Duodenal mucosa (tissue), 2 donors: ENCODE results near the gene YEATS4.

Experiments
- H3K27ac ChIP-seq: one replicate; pipeline ENCODE4 v1.7.0; 2013; ENCODE audit warnings: low read depth, low read length
- H3K27me3 ChIP-seq, 2 donors: one replicate each; pipeline ENCODE4 v1.7.0; 2013; ENCODE audit warnings: low read length in 2 of 2, control low read depth in 1 of 2; ENCODE audit not compliant: insufficient read depth in 2 of 2, control insufficient read depth in 1 of 2
- H3K36me3 ChIP-seq, 2 donors: one replicate each; pipeline ENCODE4 v1.7.0; 2013; ENCODE audit warnings: low read length in 2 of 2, control low read depth in 1 of 2; ENCODE audit not compliant: insufficient read depth in 2 of 2, control insufficient read depth in 1 of 2
- H3K4me1 ChIP-seq, 2 donors: one replicate each; pipeline ENCODE4 v1.7.0; 2013; ENCODE audit warnings: low read length in 2 of 2, control low read depth in 1 of 2; ENCODE audit not compliant: insufficient read depth in 2 of 2, control insufficient read depth in 1 of 2
- H3K4me3 ChIP-seq, 2 donors: one replicate each; pipeline ENCODE4 v1.7.0; 2013; ENCODE audit warnings: low read length in 2 of 2, low read depth in 1 of 2
- H3K9ac ChIP-seq, 2 donors: one replicate each; pipeline ENCODE4 v1.7.0; 2013; ENCODE audit warnings: low read length in 2 of 2, low read depth in 1 of 2
- H3K9me3 ChIP-seq, 2 donors: one replicate each; pipeline ENCODE4 v1.7.0; 2013; ENCODE audit warnings: low read length in 2 of 2, control low read depth in 1 of 2; ENCODE audit not compliant: control insufficient read depth in 1 of 2

The YEATS4 gene

GRCh38 chr12:69406217-69406616 is 46.7 kb downstream of the YEATS4 start:
- Histone ChIP-seq H3K9me3 (no peaks in the 10 kb centered on the region), H3K9ac (no peak overlapping the region), H3K27ac (no peak overlapping the region), H3K27me3 (no peaks in the 10 kb centered on the region), H3K36me3 (no peaks in the 10 kb centered on the region), H3K4me1 (no peaks in the 10 kb centered on the region), H3K4me3 (no peak overlapping the region)

GRCh38 chr12:69410571-69410970 is 51.0 kb downstream of the YEATS4 start:
- no peak overlapping the region for H3K27ac ChIP-seq
- no peaks in the 10 kb centered on the region for H3K9me3 ChIP-seq
- no peak overlapping the region for H3K4me3 ChIP-seq
- H3K27me3 ChIP-seq = no peaks in the 10 kb centered on the region
- no peaks in the 10 kb centered on the region for H3K4me1 ChIP-seq
- no peak overlapping the region for H3K9ac ChIP-seq
- no peaks in the 10 kb centered on the region for H3K36me3 ChIP-seq

GRCh38 chr12:69412655-69413054 is 53.1 kb downstream of the YEATS4 start:
- Histone ChIP-seq H3K27ac (no peak overlapping the region), H3K36me3 (no peaks in the 10 kb centered on the region), H3K9ac (no peak overlapping the region), H3K27me3 (no peaks in the 10 kb centered on the region), H3K4me1 (peaks cover 0 to 8% of the 10 kb centered on the region in 2 donors), H3K4me3 (no peak overlapping the region), H3K9me3 (no peaks in the 10 kb centered on the region)

- Histone ChIP-seq H3K36me3 (no peaks in the 10 kb centered on the region), H3K9ac (no peak overlapping the region), H3K27ac (no peak overlapping the region)
Measured at GRCh38 chr12:69415471-69416275, 56.1 kb downstream of the YEATS4 start.

GRCh38 chr12:69417231-69417630 is 57.7 kb downstream of the YEATS4 start:
- H3K27ac ChIP-seq = no peak overlapping the region
- H3K27me3 ChIP-seq = no peaks in the 10 kb centered on the region
- H3K36me3 ChIP-seq = no peaks in the 10 kb centered on the region
- no peak overlapping the region for H3K9ac ChIP-seq
- H3K4me3 ChIP-seq = no peak overlapping the region
- no peaks in the 10 kb centered on the region for H3K9me3 ChIP-seq
- H3K4me1 ChIP-seq = peaks cover 0 to 8% of the 10 kb centered on the region in 2 donors

More at GRCh38 chr12:69415471-69416275, 56.1 kb downstream of the YEATS4 start:
- peaks cover 0 to 8% of the 10 kb centered on the region in 2 donors for H3K4me1 ChIP-seq
- H3K9me3 ChIP-seq = no peaks in the 10 kb centered on the region
- no peaks in the 10 kb centered on the region for H3K27me3 ChIP-seq
- no peak overlapping the region for H3K4me3 ChIP-seq

GRCh38 chr12:69417741-69418167 is 58.2 kb downstream of the YEATS4 start:
- Histone ChIP-seq H3K4me3 (no peak overlapping the region), H3K36me3 (no peaks in the 10 kb centered on the region), H3K9ac (no peak overlapping the region), H3K27me3 (no peaks in the 10 kb centered on the region), H3K4me1 (peaks cover 0 to 8% of the 10 kb centered on the region in 2 donors), H3K9me3 (no peaks in the 10 kb centered on the region), H3K27ac (no peak overlapping the region)

- H3K4me3 ChIP-seq = no peak overlapping the region
- H3K4me1 ChIP-seq = peaks cover 0 to 8% of the 10 kb centered on the region in 2 donors
- H3K9ac ChIP-seq = no peak overlapping the region
- no peak overlapping the region for H3K27ac ChIP-seq
- H3K27me3 ChIP-seq = no peaks in the 10 kb centered on the region
- H3K36me3 ChIP-seq = no peaks in the 10 kb centered on the region
- no peaks in the 10 kb centered on the region for H3K9me3 ChIP-seq
Measured at GRCh38 chr12:69419701-69420100, 60.2 kb downstream of the YEATS4 start.

- Histone ChIP-seq H3K4me3 (no peak overlapping the region), H3K36me3 (no peaks in the 10 kb centered on the region)
Measured at GRCh38 chr12:69421548-69421947, 62.0 kb downstream of the YEATS4 start.

GRCh38 chr12:69423037-69423905 is 63.7 kb downstream of the YEATS4 start:
- Histone ChIP-seq H3K36me3 (no peaks in the 10 kb centered on the region), H3K27me3 (no peaks in the 10 kb centered on the region), H3K9ac (no peak overlapping the region), H3K4me3 (no peak overlapping the region), H3K9me3 (no peaks in the 10 kb centered on the region), H3K27ac (no peak overlapping the region), H3K4me1 (no peaks in the 10 kb centered on the region)

More at GRCh38 chr12:69421548-69421947, 62.0 kb downstream of the YEATS4 start:
- Histone ChIP-seq H3K9ac (no peak overlapping the region), H3K9me3 (no peaks in the 10 kb centered on the region), H3K4me1 (peaks cover 0 to under 1% of the 10 kb centered on the region in 2 donors), H3K27ac (no peak overlapping the region), H3K27me3 (no peaks in the 10 kb centered on the region)

- Histone ChIP-seq H3K9ac (no peak overlapping the region), H3K4me3 (no peak overlapping the region), H3K27ac (no peak overlapping the region), H3K9me3 (no peaks in the 10 kb centered on the region), H3K27me3 (no peaks in the 10 kb centered on the region), H3K36me3 (no peaks in the 10 kb centered on the region), H3K4me1 (no peaks in the 10 kb centered on the region)
Measured at GRCh38 chr12:69425417-69425816, 65.9 kb downstream of the YEATS4 start.
